Prostate gland (tissue), 2 donors: Measurements from ENCODE around the gene KCP.

Experiments
- CTCF ChIP-seq, 4 experiments: fragments of 200-600 bp in 2 of 4; fragments of 450-650 bp in 2 of 4; sonication (generic) in 2 of 4; IDR thresholded peaks; 1 replicate in 3 of 4; 2 replicates in 1 of 4; pipeline ENCODE4 v1.5.1; 2016 to 2019; ENCODE audit warnings: antibody characterized with exemption in 4 of 4, mild to moderate bottlenecking in 2 of 4, moderate library complexity in 2 of 4
- POLR2A ChIP-seq: fragments of 450-650 bp; IDR thresholded peaks from one replicate; pipeline ENCODE4 v1.6.1; 2016; ENCODE audit warnings: antibody characterized with exemption, mild to moderate bottlenecking
- POLR2AphosphoS5 ChIP-seq: sonication (generic); formaldehyde crosslinking; IDR thresholded peaks from one replicate; pipeline ENCODE4 v1.6.1; 2017; ENCODE audit warnings: antibody characterized with exemption

DNA sequence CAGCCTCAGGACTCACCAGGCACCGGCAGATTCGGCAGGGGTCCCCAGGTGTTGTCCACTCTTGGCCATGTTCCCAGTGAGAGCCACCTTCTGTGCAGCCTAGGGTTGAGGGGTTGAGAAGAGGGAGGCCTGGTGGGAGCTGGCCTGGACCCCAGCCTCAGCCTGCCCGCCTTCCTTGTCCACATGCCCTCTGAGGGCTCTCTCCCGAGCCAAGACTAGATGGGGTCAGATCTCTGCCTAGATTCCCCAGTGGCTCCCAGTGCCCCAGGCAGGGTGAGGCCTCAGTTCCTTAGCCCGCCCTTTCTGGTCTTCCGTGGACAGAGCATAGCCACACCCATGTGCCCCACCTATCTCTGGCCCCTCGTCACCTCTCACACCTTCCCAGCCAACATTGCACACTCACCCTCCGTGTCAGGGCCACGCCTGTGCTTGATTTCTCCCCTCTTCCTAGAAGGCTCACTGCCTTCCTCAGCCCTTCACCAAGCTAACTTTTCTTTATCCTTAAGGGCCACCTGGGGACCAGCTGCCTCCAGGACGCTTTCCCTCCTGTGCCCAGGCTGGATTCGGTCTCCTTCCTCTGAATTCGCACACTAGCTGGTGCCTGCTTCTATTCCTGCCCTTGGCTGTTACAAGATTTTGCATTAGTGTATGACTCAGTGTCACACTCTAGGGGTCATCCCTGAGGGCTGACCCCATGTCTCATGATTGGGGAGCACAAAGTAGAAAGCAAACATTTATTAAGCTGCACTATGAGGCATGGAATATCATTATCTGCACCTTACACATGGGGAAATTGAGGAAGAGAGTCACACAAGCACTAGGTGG is 7.5 kb downstream of the KCP start:
- TF ChIP-seq CTCF (IDR thresholded peaks at IDR 0.05): no peak
- TF ChIP-seq POLR2AphosphoS5: no peak
- TF ChIP-seq POLR2A: no peak
